ENCODE results near the gene PTPN5. TPM values are rescaled to one million over a fixed set of nuclear protein-coding genes. Genes with fewer than 3 reads are reported as not detected.

Gene PTPN5
- total RNA-seq, 1 experiment from 2014 or later, result not detected

GRCh38 chr11:18720091-18720807, 71.3 kb downstream of the PTPN5 start:
- intact Hi-C loops (cut with micrococcal nuclease; ENCODE audit: unreplicated experiment), result loop anchor here (5.0 kb wide), 1 partner anchor 68 kb away; no protein-coding TSS in a partner anchor
- H3K9me3 ChIP-seq (ENCODE audit: insufficient read depth, low read depth), result no peaks in the 10 kb centered on the region
- ChIA-PET POLR2A (ENCODE audit: unreplicated experiment) (no interaction called here), CTCF (interaction anchor here (0.6 kb wide), 1 partner anchor 11 kb away, joined by 4 read pairs; no protein-coding TSS in a partner anchor)
- H2AFZ ChIP-seq, result no peak overlapping the region
- peaks cover 39% of the 10 kb centered on the region for H3K27me3 ChIP-seq (ENCODE audit: insufficient read depth, low read depth)
- no peak for TF ChIP-seq CTCF (conservative IDR thresholded peaks at IDR 0.05)
- TF ChIP-seq EZH2 (IDR thresholded peaks at IDR 0.05; ENCODE audit: low read depth), result no peak
- no peaks in the 10 kb centered on the region for H3K79me2 ChIP-seq (ENCODE audit: low read depth)
- H3K4me3 ChIP-seq, result no peak overlapping the region
- DNase-seq, result no peak
- peaks cover 6% of the 10 kb centered on the region; the same call in 1 of the 2 replicates for H3K4me1 ChIP-seq (replicated peaks; ENCODE audit: insufficient read depth)
- no peaks in the 10 kb centered on the region for H3K9me2 ChIP-seq (ENCODE audit: insufficient read depth)
- H3K36me3 ChIP-seq (ENCODE audit: low read depth), result no peaks in the 10 kb centered on the region
- H3F3A ChIP-seq (ENCODE audit: insufficient read depth, low read depth), result peaks cover 6% of the 10 kb centered on the region; the same call in 1 of the 2 replicates
- BruUV-seq (replicated peaks), result no TSS peak
- H4K20me1 ChIP-seq (ENCODE audit: insufficient read depth), result no peaks in the 10 kb centered on the region
- peak overlapping the region; percentile 92; the same call in 1 of the 2 replicates for H3K4me2 ChIP-seq
- no peak overlapping the region for H3K27ac ChIP-seq

GRCh38 chr11:18715476-18715875, 76.1 kb downstream of the PTPN5 start:
- Histone ChIP-seq H3K9me2 (ENCODE audit: insufficient read depth) (no peaks in the 10 kb centered on the region), H3K4me2 (no peak overlapping the region), H3K4me1 (replicated peaks; ENCODE audit: insufficient read depth) (no peaks in the 10 kb centered on the region), H3K27ac (no peak overlapping the region), H3K27me3 (ENCODE audit: insufficient read depth, low read depth) (peaks cover 80% of the 10 kb centered on the region), H3K4me3 (no peak overlapping the region), H3F3A (ENCODE audit: insufficient read depth, low read depth) (peaks cover 2% of the 10 kb centered on the region; the same call in 1 of the 2 replicates), H3K9me3 (ENCODE audit: insufficient read depth, low read depth) (no peaks in the 10 kb centered on the region), H4K20me1 (ENCODE audit: insufficient read depth) (no peaks in the 10 kb centered on the region), H3K79me2 (ENCODE audit: low read depth) (no peaks in the 10 kb centered on the region), H3K36me3 (ENCODE audit: low read depth) (no peaks in the 10 kb centered on the region), H2AFZ (no peak overlapping the region)
- BruUV-seq (replicated peaks), result no TSS peak
- DNase-seq, result no peak
- ChIA-PET CTCF (no interaction called here), POLR2A (ENCODE audit: unreplicated experiment) (no interaction called here)
- intact Hi-C loops (cut with micrococcal nuclease; ENCODE audit: unreplicated experiment), result no loop called here
- TF ChIP-seq EZH2 (IDR thresholded peaks at IDR 0.05; ENCODE audit: low read depth) (no peak), CTCF (conservative IDR thresholded peaks at IDR 0.05) (no peak)

- no peak overlapping the region for H3K4me3 ChIP-seq
- POLR2A ChIA-PET (ENCODE audit: unreplicated experiment), result no interaction called here
- BruUV-seq (replicated peaks), result no TSS peak
- no peak overlapping the region for H3K27ac ChIP-seq
- H3K9me3 ChIP-seq (ENCODE audit: insufficient read depth, low read depth), result no peaks in the 10 kb centered on the region
- H3K36me3 ChIP-seq (ENCODE audit: low read depth), result no peaks in the 10 kb centered on the region
- H2AFZ ChIP-seq, result no peak overlapping the region
- no peak overlapping the region for H3K4me2 ChIP-seq
- intact Hi-C loops (cut with micrococcal nuclease; ENCODE audit: unreplicated experiment), result no loop called here
- no peaks in the 10 kb centered on the region for H3K4me1 ChIP-seq (replicated peaks; ENCODE audit: insufficient read depth)
- no peak for DNase-seq
- CTCF ChIA-PET, result interaction anchor here (0.6 kb wide), 1 partner anchor 58 kb away, joined by 11 read pairs; no protein-coding TSS in a partner anchor
- no peaks in the 10 kb centered on the region for H3F3A ChIP-seq (ENCODE audit: insufficient read depth, low read depth)
- TF ChIP-seq CTCF (conservative IDR thresholded peaks at IDR 0.05) (no peak), EZH2 (IDR thresholded peaks at IDR 0.05; ENCODE audit: low read depth) (no peak)
- H3K9me2 ChIP-seq (ENCODE audit: insufficient read depth), result no peaks in the 10 kb centered on the region
- no peaks in the 10 kb centered on the region for H3K79me2 ChIP-seq (ENCODE audit: low read depth)
- H3K27me3 ChIP-seq (ENCODE audit: insufficient read depth, low read depth), result peaks cover 89% of the 10 kb centered on the region
- no peaks in the 10 kb centered on the region for H4K20me1 ChIP-seq (ENCODE audit: insufficient read depth)
Measured at GRCh38 chr11:18714443-18714780, 77.2 kb downstream of the PTPN5 start.

All from PC-9 (cell line).